Ramos (cell line): Measurements from ENCODE around the gene CRYBG2.
"Not testable (repeated sequence)": the region's sequence is repeated elsewhere in the genome, so short reads cannot be mapped to it uniquely, and the experiment has no call there.

Experiments used
- in situ Hi-C: fragments of 300-500 bp; cut with MboI; formaldehyde crosslinking; loops from one replicate; pipeline ENCODE4 v1.14.3; 2022; ENCODE audit warnings: low sequenced_read_pairs; ENCODE audit not compliant: unreplicated experiment

CRYBG2 gene

GRCh38 chr1:26352338-26352679 is 1.6 kb downstream of the CRYBG2 start:
- in situ Hi-C loops = no loop called here

- in situ Hi-C loops = no loop called here
These were observed 2.2 kb downstream of the CRYBG2 start for GRCh38 chr1:26351590-26352337.

DNA sequence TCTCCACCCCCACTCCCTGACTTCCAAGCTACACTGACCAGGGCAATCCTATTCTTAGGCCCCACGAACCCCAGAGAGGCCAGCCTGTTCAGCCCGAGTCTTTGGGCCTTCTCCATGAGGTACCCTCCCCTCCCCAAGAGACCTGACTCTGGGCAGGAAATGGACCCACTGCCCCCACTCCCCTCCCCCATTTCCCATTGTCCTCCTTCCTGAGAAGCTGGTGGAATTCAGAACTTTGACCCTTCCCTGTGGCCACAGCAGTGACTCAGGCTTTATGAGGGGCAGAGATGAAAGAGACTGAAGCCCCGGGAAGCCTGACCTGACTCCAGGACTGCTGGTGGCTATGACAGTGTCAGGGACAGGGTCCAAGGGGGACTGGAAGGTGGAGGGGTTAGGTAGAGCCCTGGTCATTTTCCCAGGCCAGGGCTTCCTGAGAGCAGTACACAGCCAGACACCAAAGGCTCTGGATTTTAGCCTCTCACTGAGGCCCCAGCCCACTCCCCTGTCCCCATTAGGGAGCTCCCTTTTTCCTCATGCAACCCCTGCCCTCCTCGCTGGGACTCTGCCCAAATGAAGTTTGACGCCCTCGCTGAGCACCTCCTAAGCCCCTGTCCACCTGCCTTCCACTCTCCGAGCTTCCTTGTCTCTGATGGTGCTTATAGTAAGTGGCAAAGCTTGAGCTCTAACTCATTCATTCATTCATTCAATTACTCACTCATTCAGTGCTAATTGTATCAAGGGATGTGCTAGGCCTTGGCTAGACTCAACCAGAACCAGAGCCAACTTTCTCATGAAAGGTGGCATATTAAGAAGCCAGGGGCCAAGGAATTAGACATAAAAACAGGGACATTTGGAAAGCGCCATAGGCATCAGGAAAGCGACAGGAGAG is 3.0 kb downstream of the CRYBG2 start:
- in situ Hi-C loops = no loop called here

DNA sequence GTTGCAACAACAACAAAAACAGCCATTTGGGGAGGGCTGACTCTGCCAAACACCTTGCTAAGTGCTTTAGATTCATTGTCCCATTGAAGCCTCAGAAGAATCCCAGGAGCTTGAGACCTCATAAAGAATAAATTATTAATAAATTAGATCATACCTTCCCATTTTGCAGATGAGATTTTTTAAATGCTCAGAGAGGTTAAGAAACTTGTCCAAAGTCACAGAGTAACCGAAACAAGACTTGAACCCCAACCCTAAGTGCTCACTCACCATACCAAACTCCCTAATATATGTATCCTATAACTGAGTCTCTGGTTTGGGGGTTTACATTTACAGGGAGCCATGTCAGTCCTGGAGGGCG is 3.6 kb downstream of the CRYBG2 start:
- in situ Hi-C loops = no loop called here

GRCh38 chr1:26349877-26350244 is 4.1 kb downstream of the CRYBG2 start:
- in situ Hi-C loops = no loop called here

DNA sequence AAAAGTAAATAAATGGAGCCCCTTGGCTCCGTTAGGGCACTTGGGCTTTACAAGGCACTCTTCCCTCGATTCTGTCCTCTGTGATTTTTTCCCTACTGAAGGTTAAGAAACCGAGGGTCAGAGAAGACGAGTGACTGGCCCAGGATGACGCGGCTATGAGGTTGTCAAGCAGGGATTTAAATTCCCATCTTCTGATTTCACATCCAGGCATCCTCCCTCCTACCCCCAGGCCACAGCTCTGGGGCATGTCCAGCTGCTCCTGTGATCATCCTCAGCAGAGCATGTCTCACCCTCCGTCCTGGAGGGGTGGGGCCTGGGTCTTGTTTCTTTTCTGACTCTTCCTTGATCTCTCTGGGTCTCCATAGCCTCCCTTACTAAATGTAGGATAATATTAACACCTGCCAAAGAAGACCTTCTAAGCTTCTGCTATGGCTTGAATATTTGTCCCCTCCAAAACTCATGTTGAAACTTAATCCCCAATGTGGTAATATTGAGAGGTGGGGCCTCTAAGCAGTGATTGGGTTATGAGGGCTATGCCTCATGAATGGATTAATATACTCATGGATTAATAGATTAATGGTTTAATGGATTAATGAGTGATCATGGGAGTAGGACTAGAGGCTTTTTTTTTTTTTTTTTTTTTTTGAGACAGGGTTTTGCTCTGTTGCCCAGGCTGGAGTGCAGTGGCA is 4.6 kb downstream of the CRYBG2 start:
- in situ Hi-C loops = no loop called here

GRCh38 chr1:26346274-26347033 is 7.5 kb downstream of the CRYBG2 start:
- in situ Hi-C loops = no loop called here

DNA sequence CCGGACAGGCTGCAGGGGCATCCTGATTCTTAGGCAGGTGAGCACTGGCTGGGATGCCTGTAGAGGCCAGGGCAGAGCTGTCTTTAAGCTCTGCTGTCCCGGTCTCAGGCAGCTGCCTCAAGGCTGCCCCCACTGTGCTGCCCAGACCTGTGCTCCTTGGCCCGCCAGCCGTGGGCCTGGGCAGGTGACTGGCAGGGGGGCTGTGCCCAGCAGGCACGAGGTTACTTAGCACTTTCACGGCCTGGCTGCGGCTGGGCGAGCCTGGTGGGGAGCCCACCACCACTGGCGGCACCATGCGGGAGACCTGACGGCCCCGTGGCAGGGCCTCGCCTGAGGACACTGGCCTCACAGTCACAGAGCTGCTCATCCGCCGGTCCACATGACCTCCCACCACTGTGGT is 8.2 kb downstream of the CRYBG2 start:
- in situ Hi-C loops = no loop called here

DNA sequence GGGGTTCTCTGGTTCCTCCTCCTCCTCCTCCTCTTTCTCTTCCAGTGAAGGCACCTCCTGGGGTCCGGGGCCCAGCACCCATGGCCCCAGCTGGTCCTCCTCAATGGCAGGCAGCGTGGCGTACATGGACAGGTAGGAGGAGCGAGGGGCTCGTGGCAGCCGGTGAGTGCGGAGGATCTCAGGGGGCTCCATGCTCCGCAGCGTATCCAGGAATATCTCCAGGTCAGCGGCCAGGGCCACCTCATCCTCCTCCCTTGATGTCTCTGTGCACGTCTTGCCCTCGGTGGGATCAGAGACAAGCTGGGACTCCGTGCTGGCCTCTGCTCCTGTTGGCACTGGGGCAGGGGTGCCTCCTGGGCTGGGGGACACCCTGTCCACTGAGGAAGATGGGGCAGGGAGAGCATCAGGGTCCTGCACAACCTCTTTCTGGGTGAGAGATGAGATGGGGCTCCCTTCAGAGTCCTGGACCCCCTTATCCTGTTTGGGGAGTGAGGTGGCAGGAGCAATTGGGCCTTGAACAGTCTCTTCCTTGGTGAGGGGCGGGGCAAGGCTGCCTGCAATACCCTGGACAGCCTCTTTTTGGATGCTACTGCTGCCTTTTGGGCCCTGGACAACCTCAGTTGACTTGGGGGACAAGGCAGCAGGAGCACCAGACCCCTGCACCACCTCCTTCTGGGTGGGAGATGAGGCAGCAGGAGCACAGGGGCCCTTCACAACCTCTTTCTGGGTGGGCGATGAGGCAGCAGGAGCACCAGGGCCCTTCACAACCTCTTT is 9.6 kb downstream of the CRYBG2 start:
- in situ Hi-C loops = no loop called here

GRCh38 chr1:26340047-26340481 is 13.9 kb downstream of the CRYBG2 start:
- in situ Hi-C loops = no loop called here

- in situ Hi-C loops = no loop called here
These were observed 15.3 kb downstream of the CRYBG2 start for GRCh38 chr1:26338670-26339069.

DNA sequence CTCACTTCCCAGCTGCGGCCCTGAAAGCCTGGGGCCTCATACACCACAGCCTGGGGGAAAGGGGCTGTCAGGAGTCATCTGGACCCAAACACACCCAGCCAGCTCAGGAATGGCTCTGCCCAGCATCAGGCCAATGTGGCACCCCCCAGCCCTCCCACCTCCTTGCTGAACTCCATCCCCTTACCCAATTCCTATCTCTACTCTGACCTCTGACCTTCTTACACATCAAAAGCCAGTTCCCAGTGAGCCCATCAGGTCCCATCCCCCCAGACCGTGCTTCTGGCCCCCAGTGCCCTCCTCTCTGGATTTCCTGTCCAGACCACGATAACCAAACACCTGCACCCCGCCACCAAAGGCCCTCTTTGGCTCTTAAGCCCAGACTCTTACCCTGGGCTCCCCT is 16.3 kb downstream of the CRYBG2 start:
- in situ Hi-C loops = no loop called here

DNA sequence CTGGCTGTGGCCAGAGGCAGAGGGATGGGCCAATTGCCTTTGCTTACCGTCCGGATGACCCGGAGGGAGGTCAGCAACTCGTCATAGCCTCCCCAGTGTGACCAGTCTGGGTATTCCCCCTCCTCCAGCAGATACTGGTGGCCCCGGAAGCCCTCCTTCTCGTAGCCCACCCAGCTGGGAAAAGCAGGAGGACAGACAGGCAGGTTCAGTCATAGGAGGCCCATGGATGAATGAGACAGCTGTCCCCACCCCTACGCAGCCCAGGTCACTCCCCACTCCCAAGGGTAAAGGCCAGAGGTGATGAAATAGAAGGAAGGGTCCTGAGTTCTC is 16.8 kb downstream of the CRYBG2 start:
- in situ Hi-C loops = no loop called here

- in situ Hi-C loops = no loop called here
These were observed 17.3 kb downstream of the CRYBG2 start for GRCh38 chr1:26336477-26337205.

GRCh38 chr1:26335774-26336476 is 18.0 kb downstream of the CRYBG2 start:
- in situ Hi-C loops = no loop called here

DNA sequence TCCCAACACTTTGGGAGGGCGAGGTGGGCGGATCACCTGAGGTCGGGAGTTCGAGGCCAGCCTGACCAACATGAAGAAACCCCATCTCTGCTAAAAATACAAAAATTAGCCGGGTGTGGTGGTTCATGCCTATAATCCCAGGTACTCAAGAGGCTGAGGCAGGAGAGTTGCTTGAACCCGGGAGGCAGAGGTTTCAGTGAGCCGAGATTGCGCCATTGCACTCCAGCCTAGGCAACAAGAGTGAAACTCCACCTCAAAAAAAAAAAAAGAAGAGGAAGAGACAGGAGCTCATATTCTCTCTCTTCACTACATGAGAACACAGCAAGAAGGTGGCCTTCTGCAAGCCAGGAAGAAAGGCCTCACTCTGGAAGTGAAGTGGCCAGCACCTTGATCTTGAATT is 20.6 kb downstream of the CRYBG2 start:
- in situ Hi-C loops = not testable (repeated sequence)

DNA sequence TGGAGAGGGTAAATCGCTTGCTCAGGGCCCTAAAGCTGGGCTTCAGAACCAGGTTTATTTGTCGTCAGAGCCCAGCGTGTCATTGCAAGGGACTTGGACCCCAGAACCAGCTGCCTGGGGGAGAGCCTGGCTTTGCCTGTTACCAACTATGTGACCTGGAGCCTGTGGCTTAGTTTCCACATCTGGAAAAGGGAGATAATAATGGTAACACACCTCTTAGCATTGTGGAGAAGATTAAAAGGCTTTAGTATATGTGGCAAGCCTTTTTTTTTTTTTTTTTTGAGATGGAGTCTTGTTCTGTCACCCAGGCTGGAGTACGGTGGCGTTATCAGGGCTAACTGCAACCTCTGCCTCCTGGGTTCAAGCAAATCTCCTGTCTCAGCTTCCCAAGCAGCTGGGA is 23.7 kb downstream of the CRYBG2 start:
- in situ Hi-C loops = no loop called here

- in situ Hi-C loops = not testable (repeated sequence)
These were observed 24.6 kb downstream of the CRYBG2 start for GRCh38 chr1:26329380-26329779.

- in situ Hi-C loops = no loop called here
These were observed 25.3 kb downstream of the CRYBG2 start for GRCh38 chr1:26328597-26328996.
